HepG2 (cell line): ENCODE data around the gene SNRPN. TPM values are rescaled to one million over a fixed set of nuclear protein-coding genes. Genes with fewer than 3 reads are reported as not detected.
A peak's percentile ranks its signal among the peaks of the same experiment; 100 is the strongest.

Experiments used
- ATAC-seq: fragments of 200-7000 bp; cut with Tn5 transposase; 3 replicates; pipeline ENCODE4 v1.9.1; 2020; ENCODE audit warnings: mild to moderate bottlenecking, moderate library complexity
- BruUV-seq: library from RNA; stranded (reverse); fragments of 400-500 nt; replicated peaks from 2 replicates; lab custom pipeline; 2021; lab: Mats Ljungman, UMichigan
- CTCF ChIA-PET: fragments of 300-600 bp; formaldehyde crosslinking; extraction: SDS; loops from one replicate; lab custom pipeline; 2021; ENCODE audit warnings: low total read pairs, inconsistent platforms, low intra/inter-chr PET ratio; lab: Yijun Ruan, JAX
- POLR2A ChIA-PET: fragments of 350-600 bp; sonication (Branson Sonifier 250); formaldehyde crosslinking; loops from one replicate; lab custom pipeline; 2020; ENCODE audit warnings: antibody characterized with exemption, inconsistent platforms; lab: Yijun Ruan, JAX
- DNase-seq: peaks from one replicate; pipeline ENCODE4 v3.0.0-alpha.2; 2015; ENCODE audit warnings: low spot score
- FAIRE-seq: peaks from 3 replicates; lab custom pipeline; 2011; peaks lifted over from hg19 to GRCh38; lab: Jason Lieb, UNC
- H2AFZ ChIP-seq: one replicate; pipeline ENCODE4 v1.6.1; 2011; ENCODE audit warnings: low read length, inconsistent platforms
- H3K27ac ChIP-seq: fragments of 300-600 bp; 3 replicates; pipeline ENCODE4 v1.8.0; 2011; ENCODE audit warnings: mixed run types, mild to moderate bottlenecking, mixed read lengths, low read length, inconsistent platforms; ENCODE audit not compliant: insufficient read depth; ENCODE audit errors: extremely low read length
- H3K27me3 ChIP-seq, 2 experiments: fragments of 200-600 bp in 1 of 2; 2 replicates in 1 of 2; 3 replicates in 1 of 2; pipeline versions ENCODE4 v1.6.0 to v1.8.0; 2011; ENCODE audit warnings: low read length in 2 of 2, mild to moderate bottlenecking in 2 of 2, moderate library complexity in 2 of 2, inconsistent platforms in 1 of 2; ENCODE audit not compliant: insufficient read depth in 2 of 2, control insufficient read depth in 1 of 2
- H3K36me3 ChIP-seq, 2 experiments: fragments of 200-600 bp in 1 of 2; replicated peaks in 1 of 2; 2 replicates in 1 of 2; 3 replicates in 1 of 2; pipeline versions ENCODE4 v1.5.1 to v1.8.0; 2011; ENCODE audit warnings: low read length in 2 of 2, inconsistent platforms in 1 of 2; ENCODE audit not compliant: insufficient read depth in 2 of 2, control insufficient read depth in 1 of 2
- H3K4me1 ChIP-seq: 2 replicates; pipeline ENCODE4 v1.5.1; 2012; ENCODE audit warnings: low read length, inconsistent platforms; ENCODE audit not compliant: insufficient read depth
- H3K4me2 ChIP-seq: 2 replicates; pipeline ENCODE4 v1.6.0; 2011; ENCODE audit warnings: low read depth, low read length, inconsistent platforms
- H3K4me3 ChIP-seq, 3 experiments: fragments of 200-600 bp in 1 of 3; sonication (generic), shearing (Covaris generic) in 1 of 3; replicated peaks in 1 of 3; 2 replicates each; pipeline ENCODE4 v1.5.1; 2011 to 2016; ENCODE audit warnings: low read length in 3 of 3, inconsistent platforms in 2 of 3, low read depth in 2 of 3, mild to moderate bottlenecking in 2 of 3, control low read depth in 1 of 3, mixed read lengths in 1 of 3; ENCODE audit not compliant: insufficient read depth in 1 of 3
- H3K79me2 ChIP-seq: one replicate; pipeline ENCODE4 v1.6.1; 2011; ENCODE audit warnings: low read length, inconsistent platforms; ENCODE audit not compliant: insufficient read depth
- H3K9ac ChIP-seq: 2 replicates; pipeline ENCODE4 v1.6.0; 2011; ENCODE audit warnings: mild to moderate bottlenecking, low read depth, low read length, inconsistent platforms; ENCODE audit not compliant: insufficient read depth
- H3K9me3 ChIP-seq: 2 replicates; pipeline ENCODE4 v1.5.1; 2012; ENCODE audit warnings: mild to moderate bottlenecking, low read length
- H4K20me1 ChIP-seq: 2 replicates; pipeline ENCODE4 v1.6.0; 2011; ENCODE audit warnings: inconsistent platforms, mild to moderate bottlenecking, low read length, moderate library complexity; ENCODE audit not compliant: insufficient read depth
- HNF4A ChIP-seq: sonication (generic); formaldehyde crosslinking; IDR thresholded peaks from 2 replicates; pipeline ENCODE4 v1.4.0; 2020; ENCODE audit warnings: missing genetic modification reagents
- MED1 ChIP-seq: sonication (generic); formaldehyde crosslinking; IDR thresholded peaks from 2 replicates; pipeline ENCODE4 v1.4.0; 2020; ENCODE audit warnings: missing genetic modification reagents
- RELA ChIP-seq: sonication (generic); formaldehyde crosslinking; IDR thresholded peaks from 2 replicates; pipeline ENCODE4 v1.4.0; 2020; ENCODE audit warnings: missing genetic modification reagents
- WGBS: methylation state at CpG from one replicate; pipeline ENCODE4 v1.1.6; 2017; ENCODE audit warnings: low lambda C conversion rate; 5-methylcytosine and 5-hydroxymethylcytosine counted together
- in situ Hi-C: cut with HindIII; loops from 2 replicates; pipeline ENCODE4 v1.10.0; 2017; ENCODE audit warnings: low pct_unique_long_range_greater_than_20kb; ENCODE audit not compliant: extremely low pct_ligation_motif_present
- intact Hi-C: fragments of 100-400 bp; cut with micrococcal nuclease; formaldehyde crosslinking; loops from one replicate; pipeline ENCODE4 v1.10.0; 2022; ENCODE audit not compliant: unreplicated experiment
- polyA plus RNA-seq, 8 experiments: library from polyadenylated mRNA; depleted of rRNA in 3 of 8; stranded (reverse) in 7 of 8; unstranded in 1 of 8; fragments of >200 nt; fragmentation: Illumina TruSeq in 4 of 8; extraction: Trizol in 4 of 8; gene quantifications; 2 replicates each; pipeline versions ENCODE4 v1.2.1 to v1.2.3, GENCODE V29; 2011 to 2016; ENCODE audit warnings: low read depth in 4 of 8, missing spikeins in 1 of 8, mixed read lengths in 1 of 8; ENCODE audit not compliant: insufficient read depth in 1 of 8
- total RNA-seq, 5 experiments: library from RNA; depleted of rRNA; stranded (reverse); fragments of >200 nt; fragmentation: Illumina TruSeq; extraction: Trizol; gene quantifications; 2 replicates each; pipeline ENCODE4 v1.2.3, GENCODE V29; 2016; ENCODE audit warnings: low read depth in 1 of 5
- TF ChIP-seq, protein P1 (sequence below): sonication (generic); formaldehyde crosslinking; IDR thresholded peaks from 2 replicates; pipeline ENCODE4 v1.8.0; 2022; ENCODE audit warnings: missing genetic modification reagents, mild to moderate bottlenecking, moderate library complexity, borderline replicate concordance
- TF ChIP-seq, protein P2 (sequence below): sonication (generic); formaldehyde crosslinking; IDR thresholded peaks from 2 replicates; pipeline ENCODE4 v1.9.0; 2021; ENCODE audit warnings: missing genetic modification reagents, borderline replicate concordance
- TF ChIP-seq, protein P3 (sequence below): sonication (generic); formaldehyde crosslinking; IDR thresholded peaks from 2 replicates; pipeline ENCODE4 v1.5.1; 2020; ENCODE audit warnings: missing genetic modification reagents, mild to moderate bottlenecking, borderline replicate concordance

Gene SNRPN
- total and polyA plus RNA-seq, 2 of the 13 experiments (the other 11 are each of a cell fraction or from before 2014, with no cell fraction given), result 133 to 212 TPM

DNA sequence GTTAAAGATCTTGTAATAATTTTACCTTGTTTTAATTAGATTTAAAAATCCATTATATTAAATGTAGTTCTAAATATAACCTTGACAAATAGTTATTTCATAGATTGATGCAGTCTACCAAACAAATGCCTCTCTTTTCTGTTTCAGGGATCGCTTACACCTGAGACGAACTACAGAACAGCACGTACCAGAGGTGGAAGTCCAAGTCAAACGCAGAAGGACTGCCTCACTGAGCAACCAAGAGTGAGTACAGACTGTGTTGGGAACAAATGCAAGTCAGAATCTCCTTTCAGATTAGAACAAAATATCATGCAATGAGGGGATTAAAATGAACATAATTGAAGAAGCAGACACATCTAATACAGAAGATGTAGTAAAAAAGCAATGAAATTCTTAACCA, 7.2 kb downstream of the SNRPN start:
- Histone ChIP-seq H3K9me3 (peaks cover 54% of the 10 kb centered on the region), H3K9ac (no peak overlapping the region), H3K27me3 (no peaks in the 10 kb centered on the region; a peak in 1 of 5 replicates), H2AFZ (no peak overlapping the region), H3K27ac (peak overlapping the region; percentile 48), H4K20me1 (peaks cover 14% of the 10 kb centered on the region), H3K4me2 (peak overlapping the region; percentile 50; the same call in 1 of the 2 replicates), H3K4me3 (0 out of 6 replicates have a peak overlapping the region, but pooled peaks of 1 of the 3 experiments have one; percentile 26), H3K36me3 (peaks cover 0 to 7% of the 10 kb centered on the region in 2 experiments; a peak in 1 of 5 replicates), H3K4me1 (peaks cover 49% of the 10 kb centered on the region), H3K79me2 (peaks cover 78% of the 10 kb centered on the region)
- TF ChIP-seq, protein P1, sequence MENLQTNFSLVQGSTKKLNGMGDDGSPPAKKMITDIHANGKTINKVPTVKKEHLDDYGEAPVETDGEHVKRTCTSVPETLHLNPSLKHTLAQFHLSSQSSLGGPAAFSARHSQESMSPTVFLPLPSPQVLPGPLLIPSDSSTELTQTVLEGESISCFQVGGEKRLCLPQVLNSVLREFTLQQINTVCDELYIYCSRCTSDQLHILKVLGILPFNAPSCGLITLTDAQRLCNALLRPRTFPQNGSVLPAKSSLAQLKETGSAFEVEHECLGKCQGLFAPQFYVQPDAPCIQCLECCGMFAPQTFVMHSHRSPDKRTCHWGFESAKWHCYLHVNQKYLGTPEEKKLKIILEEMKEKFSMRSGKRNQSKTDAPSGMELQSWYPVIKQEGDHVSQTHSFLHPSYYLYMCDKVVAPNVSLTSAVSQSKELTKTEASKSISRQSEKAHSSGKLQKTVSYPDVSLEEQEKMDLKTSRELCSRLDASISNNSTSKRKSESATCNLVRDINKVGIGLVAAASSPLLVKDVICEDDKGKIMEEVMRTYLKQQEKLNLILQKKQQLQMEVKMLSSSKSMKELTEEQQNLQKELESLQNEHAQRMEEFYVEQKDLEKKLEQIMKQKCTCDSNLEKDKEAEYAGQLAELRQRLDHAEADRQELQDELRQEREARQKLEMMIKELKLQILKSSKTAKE (CRISPR knock-in tag), result no peak
- TF ChIP-seq HNF4A (CRISPR knock-in tag) (0 out of 2 replicates have a peak, but pooled peaks have one; percentile 7), MED1 (CRISPR knock-in tag) (no peak), RELA (CRISPR knock-in tag) (no peak)
- TF ChIP-seq, protein P2, sequence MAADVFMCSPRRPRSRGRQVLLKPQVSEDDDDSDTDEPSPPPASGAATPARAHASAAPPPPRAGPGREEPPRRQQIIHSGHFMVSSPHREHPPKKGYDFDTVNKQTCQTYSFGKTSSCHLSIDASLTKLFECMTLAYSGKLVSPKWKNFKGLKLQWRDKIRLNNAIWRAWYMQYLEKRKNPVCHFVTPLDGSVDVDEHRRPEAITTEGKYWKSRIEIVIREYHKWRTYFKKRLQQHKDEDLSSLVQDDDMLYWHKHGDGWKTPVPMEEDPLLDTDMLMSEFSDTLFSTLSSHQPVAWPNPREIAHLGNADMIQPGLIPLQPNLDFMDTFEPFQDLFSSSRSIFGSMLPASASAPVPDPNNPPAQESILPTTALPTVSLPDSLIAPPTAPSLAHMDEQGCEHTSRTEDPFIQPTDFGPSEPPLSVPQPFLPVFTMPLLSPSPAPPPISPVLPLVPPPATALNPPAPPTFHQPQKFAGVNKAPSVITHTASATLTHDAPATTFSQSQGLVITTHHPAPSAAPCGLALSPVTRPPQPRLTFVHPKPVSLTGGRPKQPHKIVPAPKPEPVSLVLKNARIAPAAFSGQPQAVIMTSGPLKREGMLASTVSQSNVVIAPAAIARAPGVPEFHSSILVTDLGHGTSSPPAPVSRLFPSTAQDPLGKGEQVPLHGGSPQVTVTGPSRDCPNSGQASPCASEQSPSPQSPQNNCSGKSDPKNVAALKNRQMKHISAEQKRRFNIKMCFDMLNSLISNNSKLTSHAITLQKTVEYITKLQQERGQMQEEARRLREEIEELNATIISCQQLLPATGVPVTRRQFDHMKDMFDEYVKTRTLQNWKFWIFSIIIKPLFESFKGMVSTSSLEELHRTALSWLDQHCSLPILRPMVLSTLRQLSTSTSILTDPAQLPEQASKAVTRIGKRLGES (CRISPR knock-in tag), result no peak
- TF ChIP-seq, protein P3, sequence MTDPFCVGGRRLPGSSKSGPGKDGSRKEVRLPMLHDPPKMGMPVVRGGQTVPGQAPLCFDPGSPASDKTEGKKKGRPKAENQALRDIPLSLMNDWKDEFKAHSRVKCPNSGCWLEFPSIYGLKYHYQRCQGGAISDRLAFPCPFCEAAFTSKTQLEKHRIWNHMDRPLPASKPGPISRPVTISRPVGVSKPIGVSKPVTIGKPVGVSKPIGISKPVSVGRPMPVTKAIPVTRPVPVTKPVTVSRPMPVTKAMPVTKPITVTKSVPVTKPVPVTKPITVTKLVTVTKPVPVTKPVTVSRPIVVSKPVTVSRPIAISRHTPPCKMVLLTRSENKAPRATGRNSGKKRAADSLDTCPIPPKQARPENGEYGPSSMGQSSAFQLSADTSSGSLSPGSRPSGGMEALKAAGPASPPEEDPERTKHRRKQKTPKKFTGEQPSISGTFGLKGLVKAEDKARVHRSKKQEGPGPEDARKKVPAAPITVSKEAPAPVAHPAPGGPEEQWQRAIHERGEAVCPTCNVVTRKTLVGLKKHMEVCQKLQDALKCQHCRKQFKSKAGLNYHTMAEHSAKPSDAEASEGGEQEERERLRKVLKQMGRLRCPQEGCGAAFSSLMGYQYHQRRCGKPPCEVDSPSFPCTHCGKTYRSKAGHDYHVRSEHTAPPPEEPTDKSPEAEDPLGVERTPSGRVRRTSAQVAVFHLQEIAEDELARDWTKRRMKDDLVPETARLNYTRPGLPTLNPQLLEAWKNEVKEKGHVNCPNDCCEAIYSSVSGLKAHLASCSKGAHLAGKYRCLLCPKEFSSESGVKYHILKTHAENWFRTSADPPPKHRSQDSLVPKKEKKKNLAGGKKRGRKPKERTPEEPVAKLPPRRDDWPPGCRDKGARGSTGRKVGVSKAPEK (CRISPR knock-in tag), result no peak
- FAIRE-seq, result no peak
- no TSS peak for BruUV-seq
- intact Hi-C loops (no loop called here), in situ Hi-C loops (no loop called here)
- ATAC-seq, result peak; percentile 55; the same call in 1 of the 3 replicates
- DNase-seq, result no peak
- POLR2A ChIA-PET, result no interaction called here
- CTCF ChIA-PET, result no interaction called here
- 31% methylated on average over 4 of the region's 4 CpGs for WGBS
